H1 (cell line): ENCODE measurements around the gene DNAAF5. TPM values are rescaled to one million over a fixed set of nuclear protein-coding genes. Genes with fewer than 3 reads are reported as not detected.

Experiments used
- CTCF ChIA-PET: fragments of 300-600 bp; sonication (Branson Sonifier 250); formaldehyde crosslinking; loops from one replicate; lab custom pipeline; 2021; ENCODE audit not compliant: partially characterized antibody; lab: Charles Lee
- POLR2A ChIA-PET: fragments of 300-600 bp; sonication (Branson Sonifier 250); formaldehyde crosslinking; loops from one replicate; lab custom pipeline; 2021; ENCODE audit warnings: inconsistent platforms; ENCODE audit not compliant: partially characterized antibody; lab: Charles Lee
- DNase-seq, 2 experiments: peaks; one replicate each; pipeline versions ENCODE4 v3.0.0 to v3.0.0-alpha.2; 2010 to 2022; ENCODE audit warnings: low spot score in 2 of 2, low read depth in 1 of 2, mixed read lengths in 1 of 2
- FAIRE-seq: peaks from 2 replicates; lab custom pipeline; 2011; peaks lifted over from hg19 to GRCh38; lab: Jason Lieb, UNC
- H2AFZ ChIP-seq: 2 replicates; pipeline ENCODE4 v1.8.1; 2012; ENCODE audit warnings: low read length, inconsistent platforms
- H2AK5ac ChIP-seq: 2 replicates; pipeline ENCODE4 v1.6.1; 2013; ENCODE audit warnings: low read depth, low read length
- H2BK120ac ChIP-seq: replicated peaks from 2 replicates; pipeline ENCODE3; 2013; ENCODE audit warnings: low read depth, low read length, inconsistent platforms
- H2BK12ac ChIP-seq: 2 replicates; pipeline ENCODE4 v1.6.1; 2013; ENCODE audit warnings: low read depth, low read length
- H2BK15ac ChIP-seq: 2 replicates; pipeline ENCODE4 v1.6.1; 2013; ENCODE audit warnings: low read length
- H2BK20ac ChIP-seq: 2 replicates; pipeline ENCODE4 v1.6.1; 2013; ENCODE audit warnings: low read length
- H2BK5ac ChIP-seq: 2 replicates; pipeline ENCODE4 v1.6.1; 2013; ENCODE audit warnings: low read depth, low read length
- H3K14ac ChIP-seq: 2 replicates; pipeline ENCODE4 v1.6.1; 2013; ENCODE audit warnings: inconsistent platforms; ENCODE audit not compliant: insufficient read length
- H3K18ac ChIP-seq: 2 replicates; pipeline ENCODE4 v1.6.1; 2013; ENCODE audit warnings: low read length; ENCODE audit errors: extremely low read depth
- H3K23ac ChIP-seq: 2 replicates; pipeline ENCODE4 v1.6.1; 2013; ENCODE audit warnings: inconsistent platforms; ENCODE audit not compliant: insufficient read length
- H3K23me2 ChIP-seq: 2 replicates; pipeline ENCODE4 v1.6.1; 2013; ENCODE audit warnings: low read depth, low read length
- H3K27ac ChIP-seq: 2 replicates; pipeline ENCODE4 v1.6.1; 2011; ENCODE audit warnings: low read depth, low read length, inconsistent platforms
- H3K27me3 ChIP-seq, 4 experiments: replicated peaks in 1 of 4; 1 replicate in 1 of 4; 2 replicates in 3 of 4; pipeline versions ENCODE4 v1.6.1 to v1.8.1; 2011 to 2013; ENCODE audit warnings: low read length in 3 of 4, mild to moderate bottlenecking in 3 of 4, inconsistent platforms in 2 of 4, mixed read lengths in 2 of 4, moderate library complexity in 1 of 4; ENCODE audit not compliant: control insufficient read depth in 3 of 4, insufficient read depth in 3 of 4; ENCODE audit errors: extremely low read depth in 1 of 4
- H3K36me3 ChIP-seq, 4 experiments: 2 replicates each; pipeline versions ENCODE4 v1.6.1 to v1.8.1; 2011 to 2013; ENCODE audit warnings: mild to moderate bottlenecking in 4 of 4, low read length in 3 of 4, moderate library complexity in 2 of 4, control low read depth in 1 of 4, inconsistent platforms in 1 of 4; ENCODE audit not compliant: insufficient read depth in 4 of 4, control insufficient read depth in 2 of 4
- H3K4ac ChIP-seq: replicated peaks from 2 replicates; pipeline ENCODE3; 2013; ENCODE audit warnings: low read length, low read depth, mixed read lengths, inconsistent platforms; ENCODE audit not compliant: insufficient read length
- H3K4me1 ChIP-seq, 4 experiments: replicated peaks in 1 of 4; 1 replicate in 1 of 4; 2 replicates in 3 of 4; pipeline versions ENCODE4 v1.6.1 to v1.8.1; 2011 to 2013; ENCODE audit warnings: low read length in 3 of 4, inconsistent platforms in 2 of 4, mixed read lengths in 1 of 4; ENCODE audit not compliant: insufficient read depth in 4 of 4, control insufficient read depth in 3 of 4
- H3K4me2 ChIP-seq, 2 experiments: 2 replicates each; pipeline versions ENCODE4 v1.6.1 to v1.8.1; 2011 to 2013; ENCODE audit warnings: low read depth in 2 of 2, low read length in 2 of 2, control low read depth in 1 of 2, inconsistent platforms in 1 of 2, mild to moderate bottlenecking in 1 of 2; ENCODE audit not compliant: insufficient read depth in 1 of 2
- H3K4me3 ChIP-seq, 4 experiments: fragments of 200-600, 300-600 bp in 1 of 4; sonication (generic), shearing (Covaris generic), sonication (Bioruptor Twin) in 1 of 4; 2 replicates each; pipeline versions ENCODE4 v1.5.1 to v1.8.1; 2011 to 2016; ENCODE audit warnings: low read length in 4 of 4, low read depth in 3 of 4, control low read depth in 2 of 4, inconsistent platforms in 2 of 4, mild to moderate bottlenecking in 2 of 4, mixed read lengths in 1 of 4, moderate library complexity in 1 of 4; ENCODE audit not compliant: insufficient read depth in 2 of 4; ENCODE audit errors: extremely low read depth in 1 of 4
- H3K56ac ChIP-seq: replicated peaks from 2 replicates; pipeline ENCODE3; 2013; ENCODE audit warnings: low read depth, mild to moderate bottlenecking, mixed read lengths, low read length, inconsistent platforms; ENCODE audit not compliant: insufficient read length
- H3K79me1 ChIP-seq: 2 replicates; pipeline ENCODE4 v1.6.1; 2013; ENCODE audit warnings: low read depth, low read length, control low read depth
- H3K79me2 ChIP-seq, 2 experiments: 2 replicates each; pipeline versions ENCODE4 v1.6.1 to v1.8.1; 2012 to 2013; ENCODE audit warnings: low read length in 2 of 2, mild to moderate bottlenecking in 2 of 2, inconsistent platforms in 1 of 2; ENCODE audit not compliant: insufficient read depth in 2 of 2, control insufficient read depth in 1 of 2
- H3K9ac ChIP-seq, 4 experiments: replicated peaks in 1 of 4; 1 replicate in 1 of 4; 2 replicates in 3 of 4; pipeline versions ENCODE4 v1.6.1 to v1.8.1; 2011 to 2013; ENCODE audit warnings: low read depth in 3 of 4, low read length in 3 of 4, control low read depth in 2 of 4, mild to moderate bottlenecking in 2 of 4, moderate library complexity in 2 of 4, inconsistent platforms in 1 of 4; ENCODE audit errors: extremely low read depth in 1 of 4
- H3K9me3 ChIP-seq, 2 experiments: 2 replicates each; pipeline versions ENCODE4 v1.6.1 to v1.8.1; 2012 to 2013; ENCODE audit warnings: mild to moderate bottlenecking in 2 of 2, moderate library complexity in 2 of 2, control low read depth in 1 of 2, inconsistent platforms in 1 of 2, low read depth in 1 of 2, low read length in 1 of 2, mixed read lengths in 1 of 2; ENCODE audit not compliant: insufficient read depth in 2 of 2
- H4K20me1 ChIP-seq, 2 experiments: replicated peaks in 1 of 2; 2 replicates each; pipeline versions ENCODE3 to v1.8.1; 2011 to 2013; ENCODE audit warnings: inconsistent platforms in 2 of 2, low read length in 2 of 2, mild to moderate bottlenecking in 1 of 2; ENCODE audit not compliant: insufficient read depth in 2 of 2, control insufficient read depth in 1 of 2
- H4K5ac ChIP-seq: 2 replicates; pipeline ENCODE4 v1.6.1; 2013; ENCODE audit warnings: low read length, low read depth, mixed read lengths, inconsistent platforms; ENCODE audit not compliant: insufficient read length
- H4K8ac ChIP-seq: 2 replicates; pipeline ENCODE4 v1.8.0; 2013; ENCODE audit warnings: mild to moderate bottlenecking, moderate library complexity, low read length, inconsistent platforms; ENCODE audit not compliant: insufficient read depth; ENCODE audit errors: extremely low read depth
- H4K91ac ChIP-seq: replicated peaks from 2 replicates; pipeline ENCODE3; 2013; ENCODE audit warnings: low read length, mixed read lengths, inconsistent platforms; ENCODE audit not compliant: insufficient read length
- E2F6 ChIP-seq: IDR thresholded peaks from 2 replicates; pipeline ENCODE4 v1.6.1; 2012; ENCODE audit warnings: inconsistent platforms
- FOSL1 ChIP-seq: IDR thresholded peaks from 2 replicates; pipeline ENCODE4 v1.6.1; 2011; ENCODE audit warnings: mild to moderate bottlenecking, low read depth, low read length, moderate library complexity; ENCODE audit not compliant: insufficient read depth
- GABPA ChIP-seq: IDR thresholded peaks from 2 replicates; pipeline ENCODE4 v1.6.1; 2011; ENCODE audit warnings: mild to moderate bottlenecking, low read length, moderate library complexity, borderline replicate concordance; ENCODE audit not compliant: insufficient read depth
- JUND ChIP-seq: IDR thresholded peaks from 2 replicates; pipeline ENCODE4 v1.6.1; 2011; ENCODE audit warnings: mild to moderate bottlenecking, improper control_type of control experiment, low read length
- POLR2AphosphoS5 ChIP-seq: IDR thresholded peaks from 2 replicates; pipeline ENCODE4 v1.6.1; 2011; ENCODE audit warnings: low read depth, low read length
- RAD21 ChIP-seq, 2 experiments: IDR thresholded peaks in 1 of 2; conservative IDR thresholded peaks in 1 of 2; 2 replicates each; pipeline ENCODE4 v1.6.1; 2011; ENCODE audit warnings: low read depth in 2 of 2, low read length in 2 of 2, improper control_type of control experiment in 1 of 2, inconsistent platforms in 1 of 2, mild to moderate bottlenecking in 1 of 2, moderate library complexity in 1 of 2
- SUZ12 ChIP-seq: fragments of 200-600 bp; sonication (generic); IDR thresholded peaks from 2 replicates; pipeline ENCODE4 v1.6.1; 2012; ENCODE audit warnings: mild to moderate bottlenecking, inconsistent platforms, low read length, moderate library complexity, mixed read lengths
- USF2 ChIP-seq: IDR thresholded peaks from 2 replicates; pipeline ENCODE4 v1.6.1; 2011; ENCODE audit warnings: low read length, improper control_type of control experiment
- ZNF274 ChIP-seq: IDR thresholded peaks from 2 replicates; pipeline ENCODE4 v1.7.0; 2012; ENCODE audit warnings: low read length, borderline replicate concordance; ENCODE audit errors: extremely low read depth
- WGBS, 2 experiments: shearing (Covaris generic) in 1 of 2; methylation state at CpG; one replicate each; pipeline versions ENCODE4 v1.1.6 to v1.1.7; 2013 to 2015; ENCODE audit warnings: low lambda C conversion rate in 2 of 2, mixed read lengths in 2 of 2, inconsistent platforms in 1 of 2, low coverage in 1 of 2, missing lambda C conversion rate in 1 of 2; ENCODE audit not compliant: insufficient replicate concordance in 2 of 2, insufficient coverage in 1 of 2, insufficient read length in 1 of 2; ENCODE audit errors: extremely low coverage in 1 of 2, missing lambda C conversion rate in 1 of 2; 5-methylcytosine and 5-hydroxymethylcytosine counted together
- polyA plus RNA-seq, 7 experiments: library from polyadenylated mRNA; depleted of rRNA in 3 of 7; stranded (reverse) in 5 of 7; unstranded in 2 of 7; fragments of >200 nt in 5 of 7; fragments of 200-250 nt in 2 of 7; gene quantifications; 1 replicate in 5 of 7; 2 replicates in 1 of 7; 4 replicates in 1 of 7; pipeline versions ENCODE4 v1.2.1 to v1.2.3, GENCODE V29; 2011 to 2013; ENCODE audit warnings: missing spikeins in 2 of 7, mixed read lengths in 2 of 7
- total RNA-seq: library from RNA; stranded (reverse); fragmentation: NEBNext Ultra II Directional; extraction: Animal tissue kit (Norgen Biotek cat#: 25700); gene quantifications from 2 replicates; pipeline ENCODE4 v1.2.1, GENCODE V29; 2021

Gene DNAAF5
- total and polyA plus RNA-seq, 2 of the 8 experiments (the other 6 are each of a cell fraction or from before 2014, with no cell fraction given) = 55.1 to 95.9 TPM

- H2BK5ac ChIP-seq = no peak overlapping the region
- H3K14ac ChIP-seq = no peak overlapping the region
- peaks cover 19 to 86% of the 10 kb centered on the region in 2 experiments for H3K79me2 ChIP-seq
- H3K4me2 ChIP-seq = no peak overlapping the region
- H3K18ac ChIP-seq = no peak overlapping the region
- no peak overlapping the region for H4K8ac ChIP-seq
- FAIRE-seq (no peak), DNase-seq (no peak)
- H2BK20ac ChIP-seq = no peak overlapping the region
- ChIA-PET CTCF (interaction anchor here (0.7 to 3.2 kb wide), 14 partner anchors 8 to 61 kb away, joined by 3 to 17 read pairs (median 5); no protein-coding TSS in a partner anchor), POLR2A (no interaction called here)
- peaks cover 25% of the 10 kb centered on the region for H3K79me1 ChIP-seq
- no peak overlapping the region for H3K4ac ChIP-seq
- H2BK12ac ChIP-seq = no peak overlapping the region
- no peak overlapping the region for H2BK120ac ChIP-seq
- WGBS, 2 experiments = 90% methylated on average over 27 of the region's 27 CpGs; no CpG with 5 or more reads in 1 of the 2 experiments
- peaks cover 32 to 38% of the 10 kb centered on the region in 2 experiments for H4K20me1 ChIP-seq
- no peak overlapping the region for H3K23ac ChIP-seq
- H2BK15ac ChIP-seq = no peak overlapping the region
- no peak overlapping the region for H3K56ac ChIP-seq
- peaks cover 4 to 15% (median 8%) of the 10 kb centered on the region in 4 experiments; a peak in 6 of 8 replicates for H3K36me3 ChIP-seq
- no peak overlapping the region for H3K4me3 ChIP-seq
- H2AFZ ChIP-seq = no peak overlapping the region
- no peak overlapping the region for H3K9ac ChIP-seq
- no peaks in the 10 kb centered on the region for H3K23me2 ChIP-seq
- H3K9me3 ChIP-seq = no peaks in the 10 kb centered on the region
- H3K27ac ChIP-seq = no peak overlapping the region
- no peak overlapping the region for H4K5ac ChIP-seq
- no peak overlapping the region for H4K91ac ChIP-seq
- H2AK5ac ChIP-seq = no peak overlapping the region
- H3K27me3 ChIP-seq = no peaks in the 10 kb centered on the region
- H3K4me1 ChIP-seq = peaks cover 0 to 10% (median 3%) of the 10 kb centered on the region in 4 experiments; a peak in 6 of 7 replicates
- TF ChIP-seq POLR2AphosphoS5 (no peak), SUZ12 (no peak), RAD21 (IDR thresholded peaks at IDR 0.05 in 1 of 2, conservative IDR thresholded peaks at IDR 0.05 in 1 of 2; ENCODE audit: low read depth in 2 of 2, low read length in 2 of 2) (no peak), E2F6 (no peak), USF2 (no peak), FOSL1 (no peak), ZNF274 (no peak), JUND (no peak), GABPA (no peak)
These were observed 109.2 kb downstream of the DNAAF5 start for GRCh38 chr7:835485-836401.
